ENCODE results near the gene ASIC2.

The ASIC2 gene

GRCh38 chr17:33163533-33164168, 129.4 kb downstream of the ASIC2 start:
- Histone ChIP-seq H3K27ac (replicated peaks; ENCODE audit: low read length) (no peak overlapping the region), H3K27me3 (ENCODE audit: control insufficient read depth in 3 of 3, insufficient read depth in 3 of 3, low read depth in 1 of 3, low read length in 3 of 3) (no peaks in the 10 kb centered on the region), H3K36me3 (replicated peaks in 1 of 2; ENCODE audit: control insufficient read depth in 2 of 2, insufficient read depth in 2 of 2, low read length in 2 of 2) (no peaks in the 10 kb centered on the region), H3K18ac (ENCODE audit: low read length) (no peak overlapping the region), H2AK5ac (ENCODE audit: low read depth, low read length) (no peak overlapping the region), H4K8ac (ENCODE audit: low read depth, low read length) (no peak overlapping the region), H4K91ac (ENCODE audit: low read depth, low read length, poor library complexity) (no peak overlapping the region), H3K23ac (ENCODE audit: low read depth, low read length, poor library complexity) (no peak overlapping the region), H2BK12ac (ENCODE audit: low read length) (no peak overlapping the region), H2BK15ac (ENCODE audit: low read length) (no peak overlapping the region), H3K4me3 (ENCODE audit: low read length in 2 of 2) (no peak overlapping the region), H2BK5ac (ENCODE audit: low read length) (no peak overlapping the region), H3K4me2 (ENCODE audit: insufficient read depth, low read length, poor library complexity, severe bottlenecking) (no peak overlapping the region), H3K4ac (ENCODE audit: low read length) (no peak overlapping the region), H3K4me1 (ENCODE audit: control insufficient read depth in 2 of 2, insufficient read depth in 1 of 2, low read depth in 1 of 2, low read length in 2 of 2) (peaks cover 0 to 6% of the 10 kb centered on the region in 2 donors), H3K9ac (ENCODE audit: low read depth, low read length, poor library complexity) (no peak overlapping the region), H2BK120ac (ENCODE audit: low read depth, low read length) (no peak overlapping the region), H3K14ac (ENCODE audit: low read length) (no peak overlapping the region), H3K79me1 (ENCODE audit: low read depth, low read length) (no peaks in the 10 kb centered on the region), H3K9me3 (replicated peaks in 1 of 2; ENCODE audit: control insufficient read depth in 2 of 2, insufficient read depth in 1 of 2, low read depth in 1 of 2, low read length in 2 of 2) (no peaks in the 10 kb centered on the region), H2AFZ (ENCODE audit: low read length) (no peak overlapping the region)
- no peak for DNase-seq (ENCODE audit: low spot score)
- no CpG with 5 or more reads among the region's 10 CpGs for WGBS, 2 donors (ENCODE audit: extremely low coverage in 2 of 2, insufficient read length in 2 of 2, insufficient replicate concordance in 1 of 2)

- no peak overlapping the region for H3K23ac ChIP-seq (ENCODE audit: low read depth, low read length, poor library complexity)
- no peak overlapping the region for H2BK120ac ChIP-seq (ENCODE audit: low read depth, low read length)
- H2BK12ac ChIP-seq (ENCODE audit: low read length) = no peak overlapping the region
- no peak overlapping the region for H3K18ac ChIP-seq (ENCODE audit: low read length)
- H3K4me2 ChIP-seq (ENCODE audit: insufficient read depth, low read length, poor library complexity, severe bottlenecking) = no peak overlapping the region
- H3K4me1 ChIP-seq (ENCODE audit: control insufficient read depth in 2 of 2, insufficient read depth in 1 of 2, low read depth in 1 of 2, low read length in 2 of 2) = no peaks in the 10 kb centered on the region
- no peaks in the 10 kb centered on the region for H3K9me3 ChIP-seq (replicated peaks in 1 of 2; ENCODE audit: control insufficient read depth in 2 of 2, insufficient read depth in 1 of 2, low read depth in 1 of 2, low read length in 2 of 2)
- no peak overlapping the region for H2BK5ac ChIP-seq (ENCODE audit: low read length)
- H3K14ac ChIP-seq (ENCODE audit: low read length) = no peak overlapping the region
- no peaks in the 10 kb centered on the region for H3K36me3 ChIP-seq (replicated peaks in 1 of 2; ENCODE audit: control insufficient read depth in 2 of 2, insufficient read depth in 2 of 2, low read length in 2 of 2)
- peak overlapping the region; percentile 60 for H2BK15ac ChIP-seq (ENCODE audit: low read length)
- H2AK5ac ChIP-seq (ENCODE audit: low read depth, low read length) = no peak overlapping the region
- H4K91ac ChIP-seq (ENCODE audit: low read depth, low read length, poor library complexity) = no peak overlapping the region
- no peaks in the 10 kb centered on the region for H3K79me1 ChIP-seq (ENCODE audit: low read depth, low read length)
- no peak overlapping the region for H2AFZ ChIP-seq (ENCODE audit: low read length)
- H3K4ac ChIP-seq (ENCODE audit: low read length) = no peak overlapping the region
- no peak overlapping the region for H3K27ac ChIP-seq (replicated peaks; ENCODE audit: low read length)
- no CpG with 5 or more reads among the region's 19 CpGs for WGBS, 2 donors (ENCODE audit: extremely low coverage in 2 of 2, insufficient read length in 2 of 2, insufficient replicate concordance in 1 of 2)
- no peaks in the 10 kb centered on the region for H3K27me3 ChIP-seq (ENCODE audit: control insufficient read depth in 3 of 3, insufficient read depth in 3 of 3, low read depth in 1 of 3, low read length in 3 of 3)
- no peak overlapping the region for H4K8ac ChIP-seq (ENCODE audit: low read depth, low read length)
- H3K9ac ChIP-seq (ENCODE audit: low read depth, low read length, poor library complexity) = no peak overlapping the region
- DNase-seq (ENCODE audit: low spot score) = no peak
- H3K4me3 ChIP-seq (ENCODE audit: low read length in 2 of 2) = no peak overlapping the region
Observed at GRCh38 chr17:33154869-33155455, 138.1 kb downstream of the ASIC2 start.

- Histone ChIP-seq H2AK5ac (ENCODE audit: low read depth, low read length) (no peak overlapping the region), H3K9ac (ENCODE audit: low read depth, low read length, poor library complexity) (no peak overlapping the region), H3K23ac (ENCODE audit: low read depth, low read length, poor library complexity) (no peak overlapping the region), H2BK120ac (ENCODE audit: low read depth, low read length) (no peak overlapping the region), H3K14ac (ENCODE audit: low read length) (no peak overlapping the region), H2BK15ac (ENCODE audit: low read length) (no peak overlapping the region), H3K4ac (ENCODE audit: low read length) (no peak overlapping the region), H2AFZ (ENCODE audit: low read length) (no peak overlapping the region), H3K4me2 (ENCODE audit: insufficient read depth, low read length, poor library complexity, severe bottlenecking) (no peak overlapping the region), H2BK5ac (ENCODE audit: low read length) (no peak overlapping the region), H4K91ac (ENCODE audit: low read depth, low read length, poor library complexity) (no peak overlapping the region), H2BK12ac (ENCODE audit: low read length) (no peak overlapping the region), H3K27me3 (ENCODE audit: control insufficient read depth in 3 of 3, insufficient read depth in 3 of 3, low read depth in 1 of 3, low read length in 3 of 3) (no peaks in the 10 kb centered on the region), H3K4me1 (ENCODE audit: control insufficient read depth in 2 of 2, insufficient read depth in 1 of 2, low read depth in 1 of 2, low read length in 2 of 2) (no peaks in the 10 kb centered on the region), H3K27ac (replicated peaks; ENCODE audit: low read length) (no peak overlapping the region), H3K4me3 (ENCODE audit: low read length in 2 of 2) (no peak overlapping the region), H4K8ac (ENCODE audit: low read depth, low read length) (no peak overlapping the region), H3K79me1 (ENCODE audit: low read depth, low read length) (no peaks in the 10 kb centered on the region), H3K9me3 (replicated peaks in 1 of 2; ENCODE audit: control insufficient read depth in 2 of 2, insufficient read depth in 1 of 2, low read depth in 1 of 2, low read length in 2 of 2) (no peaks in the 10 kb centered on the region), H3K18ac (ENCODE audit: low read length) (no peak overlapping the region), H3K36me3 (replicated peaks in 1 of 2; ENCODE audit: control insufficient read depth in 2 of 2, insufficient read depth in 2 of 2, low read length in 2 of 2) (no peaks in the 10 kb centered on the region)
- no CpG with 5 or more reads among the region's 7 CpGs for WGBS, 2 donors (ENCODE audit: extremely low coverage in 2 of 2, insufficient read length in 2 of 2, insufficient replicate concordance in 1 of 2)
- DNase-seq (ENCODE audit: low spot score) = no peak
Observed at GRCh38 chr17:33152783-33153182, 140.3 kb downstream of the ASIC2 start.

GRCh38 chr17:33151565-33151964, 141.5 kb downstream of the ASIC2 start:
- no peak overlapping the region for H2BK5ac ChIP-seq (ENCODE audit: low read length)
- no peak overlapping the region for H2AK5ac ChIP-seq (ENCODE audit: low read depth, low read length)
- H3K36me3 ChIP-seq (replicated peaks in 1 of 2; ENCODE audit: control insufficient read depth in 2 of 2, insufficient read depth in 2 of 2, low read length in 2 of 2) = no peaks in the 10 kb centered on the region
- no peak overlapping the region for H3K14ac ChIP-seq (ENCODE audit: low read length)
- H3K27me3 ChIP-seq (ENCODE audit: control insufficient read depth in 3 of 3, insufficient read depth in 3 of 3, low read depth in 1 of 3, low read length in 3 of 3) = no peaks in the 10 kb centered on the region
- no peak overlapping the region for H3K4ac ChIP-seq (ENCODE audit: low read length)
- H2BK120ac ChIP-seq (ENCODE audit: low read depth, low read length) = no peak overlapping the region
- no peak overlapping the region for H2BK15ac ChIP-seq (ENCODE audit: low read length)
- no peak overlapping the region for H3K9ac ChIP-seq (ENCODE audit: low read depth, low read length, poor library complexity)
- H3K27ac ChIP-seq (replicated peaks; ENCODE audit: low read length) = no peak overlapping the region
- no peak overlapping the region for H2AFZ ChIP-seq (ENCODE audit: low read length)
- no peak overlapping the region for H3K23ac ChIP-seq (ENCODE audit: low read depth, low read length, poor library complexity)
- no peak for DNase-seq (ENCODE audit: low spot score)
- no peak overlapping the region for H2BK12ac ChIP-seq (ENCODE audit: low read length)
- H3K9me3 ChIP-seq (replicated peaks in 1 of 2; ENCODE audit: control insufficient read depth in 2 of 2, insufficient read depth in 1 of 2, low read depth in 1 of 2, low read length in 2 of 2) = no peaks in the 10 kb centered on the region
- H3K4me3 ChIP-seq (ENCODE audit: low read length in 2 of 2) = no peak overlapping the region
- H3K4me2 ChIP-seq (ENCODE audit: insufficient read depth, low read length, poor library complexity, severe bottlenecking) = no peak overlapping the region
- no peak overlapping the region for H3K18ac ChIP-seq (ENCODE audit: low read length)
- no peak overlapping the region for H4K8ac ChIP-seq (ENCODE audit: low read depth, low read length)
- no CpG with 5 or more reads among the region's 5 CpGs for WGBS, 2 donors (ENCODE audit: extremely low coverage in 2 of 2, insufficient read length in 2 of 2, insufficient replicate concordance in 1 of 2)
- no peaks in the 10 kb centered on the region for H3K4me1 ChIP-seq (ENCODE audit: control insufficient read depth in 2 of 2, insufficient read depth in 1 of 2, low read depth in 1 of 2, low read length in 2 of 2)
- H4K91ac ChIP-seq (ENCODE audit: low read depth, low read length, poor library complexity) = no peak overlapping the region
- H3K79me1 ChIP-seq (ENCODE audit: low read depth, low read length) = no peaks in the 10 kb centered on the region

All from neuronal stem cell (in vitro differentiated cells).